GM19372 (cell line): ENCODE data around the gene PPP2R2C.
A peak's percentile ranks its signal among the peaks of the same experiment; 100 is the strongest.

ENCODE experiments used
- ATAC-seq: cut with Tn5 transposase; IDR thresholded peaks from one replicate; pipeline ENCODE4 v1.9.1; 2021; ENCODE audit warnings: mild to moderate bottlenecking, low read depth, moderate library complexity; ENCODE audit not compliant: unreplicated experiment

PPP2R2C gene

GRCh38 chr4:6296026-6296425 is 176.4 kb downstream of the PPP2R2C start:
- no peak for ATAC-seq

DNA sequence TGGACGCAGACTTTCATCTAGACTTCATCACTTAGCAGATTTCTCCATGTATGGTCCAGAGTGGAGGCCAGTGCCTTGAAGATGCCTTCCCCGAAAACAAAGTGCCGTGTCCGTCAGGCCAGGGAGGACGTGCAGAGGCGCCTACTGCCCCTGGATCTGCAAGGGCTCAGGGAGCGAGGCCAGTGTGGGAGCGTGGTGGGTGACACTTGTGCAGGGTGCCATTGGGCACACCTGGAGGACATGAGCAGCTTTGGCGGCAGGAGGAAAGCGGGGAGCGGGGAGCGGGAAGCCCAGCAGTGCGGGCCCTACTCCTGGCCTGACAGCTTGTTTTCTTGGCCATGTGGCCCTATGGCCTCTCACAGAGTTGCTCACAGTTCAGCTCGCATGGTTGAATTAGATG is 176.9 kb downstream of the PPP2R2C start:
- ATAC-seq, result no peak

DNA sequence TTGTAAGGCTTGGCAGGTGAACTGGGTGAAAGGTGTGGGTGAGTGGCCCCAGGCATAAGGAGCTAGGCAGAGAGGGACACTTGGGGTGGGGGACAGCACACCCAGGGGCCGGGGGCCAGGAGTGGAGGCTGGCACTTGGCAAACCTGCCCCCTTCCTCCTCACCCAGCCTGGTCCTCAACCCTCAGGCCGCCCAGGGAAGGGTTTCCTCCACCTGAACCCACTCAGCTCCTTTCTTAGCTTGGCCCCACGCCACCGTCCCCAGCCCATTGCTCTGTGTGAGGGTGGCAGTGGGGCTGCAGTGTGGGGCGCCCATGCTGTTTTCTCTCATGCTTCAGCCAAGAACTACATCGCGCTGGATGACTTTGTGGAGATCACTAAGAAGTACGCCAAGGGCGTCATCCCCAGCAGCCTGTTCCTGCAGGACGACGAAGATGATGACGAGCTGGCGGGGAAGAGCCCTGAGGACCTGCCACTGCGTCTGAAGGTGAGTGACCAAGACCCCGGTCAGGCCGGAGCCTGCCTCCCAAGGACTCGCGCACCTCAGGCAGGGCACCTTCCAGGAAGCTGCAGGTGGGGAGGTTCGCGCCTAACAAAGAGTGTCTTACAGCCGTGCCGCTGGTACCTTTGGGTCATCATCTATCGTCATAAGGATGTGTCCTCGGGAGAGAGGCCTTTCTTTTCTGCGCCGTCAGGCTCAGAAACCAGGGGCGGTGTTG is 177.6 kb downstream of the PPP2R2C start:
- no peak for ATAC-seq

GRCh38 chr4:6293661-6294060 is 178.8 kb downstream of the PPP2R2C start:
- ATAC-seq, result no peak

- no peak for ATAC-seq
Observed at GRCh38 chr4:6293097-6293445, 179.3 kb downstream of the PPP2R2C start.

DNA sequence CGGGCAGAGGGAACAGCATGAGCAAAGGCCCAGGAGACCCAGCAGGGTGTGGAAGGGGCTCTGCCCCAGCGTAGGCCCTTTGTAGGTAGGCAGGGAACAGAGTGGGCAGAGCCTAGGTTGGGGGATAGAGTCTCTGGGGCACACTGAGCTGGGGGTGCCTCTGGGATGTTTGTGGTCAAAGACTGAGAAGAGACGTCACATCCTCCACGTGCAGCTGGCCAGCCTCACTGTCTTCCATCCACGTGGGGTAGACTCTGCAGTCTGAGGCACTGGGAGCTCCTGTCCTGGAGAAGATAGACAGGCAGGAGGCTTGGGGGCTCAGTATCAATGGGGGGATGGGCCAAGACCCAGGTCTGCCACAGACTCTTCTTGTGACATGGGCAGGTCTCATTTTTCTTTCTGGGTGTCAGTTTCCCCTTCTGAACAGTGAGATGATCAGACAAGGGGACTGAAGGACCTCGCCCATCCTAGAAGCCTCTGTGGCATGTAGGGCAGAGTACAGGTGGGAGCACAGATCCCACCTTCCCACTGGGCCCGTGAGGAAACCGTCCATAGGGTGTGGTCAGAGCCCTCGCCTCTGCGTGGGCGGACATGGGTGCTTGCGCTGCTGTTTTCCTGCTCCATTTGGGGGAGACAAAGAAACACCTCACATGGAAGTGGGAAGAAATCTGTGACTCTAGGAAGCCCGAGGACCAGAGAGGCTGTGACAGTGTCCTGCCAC is 179.9 kb downstream of the PPP2R2C start:
- no peak for ATAC-seq

GRCh38 chr4:6291784-6292297 is 180.6 kb downstream of the PPP2R2C start:
- ATAC-seq, result no peak

GRCh38 chr4:6290769-6291547 is 181.5 kb downstream of the PPP2R2C start:
- no peak for ATAC-seq

DNA sequence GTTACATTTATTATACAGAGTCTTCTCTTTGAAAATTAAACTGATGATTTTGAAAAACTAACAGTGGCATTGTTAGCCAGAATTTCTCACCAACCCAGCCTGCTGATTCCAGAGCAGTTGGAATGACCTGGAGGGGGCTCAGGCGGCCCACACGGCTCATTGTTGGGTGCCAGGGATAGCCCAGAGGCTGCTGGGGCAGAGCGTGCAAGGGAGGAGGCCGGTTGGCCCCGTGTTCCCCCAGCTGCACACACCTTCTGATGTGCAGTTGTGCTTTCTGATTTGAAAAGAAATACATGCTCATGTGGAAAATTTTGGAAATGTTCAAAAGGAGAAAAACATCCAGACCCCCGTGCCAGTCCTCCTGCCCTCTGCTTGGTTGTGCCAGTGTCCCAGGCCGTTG is 182.2 kb downstream of the PPP2R2C start:
- no peak for ATAC-seq

DNA sequence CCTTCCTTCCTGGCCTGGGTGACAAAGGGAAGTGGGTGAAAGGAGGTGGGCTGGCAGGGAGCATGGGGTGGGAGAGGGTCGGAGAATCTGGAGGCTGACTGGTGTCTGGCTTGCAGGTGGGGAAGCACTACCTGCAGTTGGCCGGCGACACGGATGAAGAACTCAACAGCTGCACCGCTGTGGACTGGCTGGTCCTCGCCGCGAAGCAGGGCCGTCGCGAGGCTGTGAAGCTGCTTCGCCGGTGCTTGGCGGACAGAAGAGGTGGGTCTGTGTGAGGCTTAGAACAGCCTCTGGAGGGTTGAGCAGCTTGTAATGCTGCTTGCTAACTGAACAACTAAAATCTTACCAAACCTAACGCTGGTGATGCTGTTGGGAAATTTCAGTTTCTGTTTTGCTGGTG is 183.5 kb downstream of the PPP2R2C start:
- no peak for ATAC-seq

GRCh38 chr4:6288342-6288741 is 184.1 kb downstream of the PPP2R2C start:
- no peak for ATAC-seq

DNA sequence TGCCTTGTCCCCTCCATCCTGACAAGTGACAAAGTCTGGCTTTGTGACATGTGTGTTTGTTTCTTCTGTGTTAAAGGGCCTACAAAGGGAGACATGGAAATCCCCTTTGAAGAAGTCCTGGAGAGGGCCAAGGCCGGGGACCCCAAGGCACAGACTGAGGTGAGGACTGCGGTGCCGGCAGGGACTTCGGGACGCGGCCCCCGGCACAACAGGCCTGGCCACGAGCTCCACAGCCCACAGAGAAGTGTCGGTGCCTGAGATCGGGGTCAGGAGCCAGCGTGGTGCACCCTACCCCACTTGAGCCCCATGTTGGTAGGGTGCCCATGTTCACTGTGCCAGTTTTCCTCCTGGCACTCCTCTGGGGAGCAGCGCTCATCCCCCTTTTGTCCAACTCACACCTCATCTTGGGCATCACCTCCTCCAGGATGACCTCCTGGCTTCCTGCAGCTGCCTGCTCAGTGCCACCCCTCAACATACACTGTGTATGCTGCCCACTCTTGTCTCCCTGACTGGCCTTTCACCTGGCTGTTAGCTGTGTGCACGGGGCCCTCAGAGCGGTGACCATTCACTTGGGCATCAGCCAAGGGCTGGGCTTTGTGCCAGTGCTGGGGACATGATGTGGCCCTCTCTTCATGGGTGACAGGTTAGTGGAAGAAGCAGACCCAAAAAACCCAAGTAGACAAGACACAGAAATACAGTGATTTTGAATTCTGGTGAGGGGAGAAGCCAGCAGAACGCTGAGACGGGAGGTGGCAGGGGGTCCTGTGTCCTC is 185.2 kb downstream of the PPP2R2C start:
- ATAC-seq, result no peak

GRCh38 chr4:6283282-6283681 is 189.1 kb downstream of the PPP2R2C start:
- no peak for ATAC-seq

DNA sequence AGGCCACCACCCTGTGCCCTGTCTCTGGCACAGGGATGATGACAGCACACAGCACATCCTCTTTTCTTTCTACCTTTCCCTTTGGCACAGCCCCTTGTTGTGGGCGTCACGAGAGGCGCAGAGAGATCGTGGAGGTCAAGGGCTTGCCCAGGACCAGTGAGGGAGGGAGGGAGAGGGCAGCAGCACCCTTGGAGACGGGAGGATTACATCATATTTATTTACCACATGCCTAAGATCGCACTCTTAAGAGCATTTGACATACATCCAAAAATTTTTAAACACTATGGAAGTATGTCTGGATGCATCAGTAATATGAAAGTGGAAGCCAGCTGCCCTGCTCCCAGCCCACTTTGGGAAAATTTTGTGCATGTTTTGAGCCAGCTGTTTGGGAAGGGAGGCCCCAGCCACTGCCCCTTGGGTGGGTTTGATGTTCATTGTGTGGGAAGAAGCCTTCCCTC is 190.1 kb downstream of the PPP2R2C start:
- no peak for ATAC-seq

DNA sequence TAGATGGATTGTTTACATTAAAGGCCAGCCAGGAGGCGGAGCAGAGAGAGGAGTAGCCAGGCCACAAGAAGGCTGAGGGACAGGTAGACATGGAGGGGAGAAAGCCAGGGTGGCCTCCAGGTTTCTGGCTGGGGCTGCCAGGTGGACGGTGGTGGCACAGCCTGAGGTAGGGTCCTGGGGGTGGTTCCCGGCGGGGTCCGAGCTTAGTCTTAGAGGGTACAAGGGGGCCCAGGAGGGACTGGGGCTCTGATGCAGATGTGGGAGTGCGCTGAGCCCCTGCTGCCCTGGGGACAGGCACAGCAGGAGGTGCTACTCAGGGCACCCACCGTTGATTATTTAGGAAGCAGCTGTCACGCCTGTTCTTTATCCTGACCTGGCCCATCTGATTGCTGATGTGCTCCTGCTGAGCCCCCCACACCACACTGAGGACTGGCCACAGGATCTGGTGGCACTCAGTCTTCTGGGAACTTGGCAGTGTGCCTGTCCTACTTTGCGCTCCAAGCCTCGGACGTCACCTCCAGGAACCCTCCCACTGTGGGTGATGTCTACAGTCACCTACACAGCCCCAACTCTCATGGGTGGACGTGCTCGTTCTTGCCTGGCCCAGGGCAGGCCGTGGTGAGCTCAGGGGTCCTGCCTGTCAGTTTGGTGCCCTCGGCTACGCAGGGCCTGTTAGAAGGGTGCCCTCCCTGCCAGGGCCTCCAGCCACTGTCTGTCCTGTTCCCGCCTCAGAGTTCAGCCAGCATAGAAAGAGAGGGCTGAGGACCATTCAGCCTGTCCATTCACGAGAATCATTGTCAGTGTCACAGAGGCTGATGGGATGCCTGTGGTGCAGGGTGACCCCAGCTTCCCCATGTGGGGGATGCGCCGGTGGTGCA is 190.7 kb downstream of the PPP2R2C start:
- no peak for ATAC-seq

DNA sequence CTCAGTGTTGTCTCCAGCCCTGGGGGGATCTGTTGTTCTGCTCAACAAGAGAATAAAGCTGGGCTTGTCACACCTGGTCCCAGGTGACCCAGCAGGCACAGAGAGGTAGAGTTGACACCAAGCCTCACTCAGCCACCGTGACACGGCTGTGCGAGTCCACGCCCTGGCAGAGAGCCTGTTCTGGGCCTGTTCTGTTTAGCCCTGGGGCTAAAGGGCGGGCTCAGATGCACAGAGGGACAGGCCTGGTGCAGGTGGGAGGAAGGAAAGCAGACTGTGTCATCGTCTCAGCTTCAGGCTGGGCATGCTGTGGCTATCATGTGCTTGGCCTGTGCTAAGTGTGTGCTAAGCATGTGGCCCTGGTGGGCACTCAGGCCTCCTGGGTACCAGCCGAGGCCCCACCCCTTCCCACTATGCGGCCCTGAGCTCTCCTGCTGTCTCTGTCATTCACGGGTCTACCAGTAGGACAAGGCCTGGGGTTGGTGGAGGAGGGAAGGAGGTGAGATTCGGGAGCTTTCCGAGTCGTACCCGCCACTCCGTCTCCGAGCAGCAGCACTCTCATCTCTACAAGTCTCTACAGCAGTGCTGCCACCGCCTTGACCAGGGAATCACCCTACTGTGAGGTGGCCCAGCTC is 191.9 kb downstream of the PPP2R2C start:
- no peak for ATAC-seq

DNA sequence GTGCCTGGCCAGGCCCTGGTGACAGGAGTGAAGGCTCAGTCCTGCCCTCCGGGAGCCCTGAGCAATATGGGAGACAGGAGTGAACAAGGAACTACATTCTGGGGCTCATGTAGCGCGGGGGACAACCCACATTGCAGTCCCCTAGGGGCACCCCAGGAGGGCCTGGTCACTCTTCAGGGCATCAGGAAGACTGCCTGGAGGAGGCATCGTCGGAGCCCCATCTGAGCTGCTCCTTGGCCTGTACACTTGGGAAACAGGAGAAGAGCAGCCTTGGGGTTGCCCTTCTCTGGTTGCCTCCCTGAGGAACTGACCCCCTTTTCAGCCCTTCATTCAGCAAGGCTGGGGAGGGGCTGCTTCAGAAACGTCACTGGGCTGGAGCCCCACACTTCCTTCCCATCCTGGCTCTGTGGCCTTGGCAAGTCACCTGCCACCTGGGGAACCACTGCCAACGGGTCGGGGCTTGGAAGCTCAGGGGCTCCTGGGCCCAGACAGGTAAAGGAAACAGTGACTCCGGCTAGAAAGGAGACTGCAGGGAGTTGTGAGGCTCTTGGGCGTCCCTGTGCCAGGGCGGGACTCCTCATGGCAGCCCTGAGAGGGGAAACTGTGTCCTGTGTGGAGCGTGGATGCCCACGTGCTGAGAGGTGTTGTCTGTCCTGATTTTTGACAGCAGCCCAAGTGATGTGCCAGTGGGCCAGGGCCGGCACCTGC is 192.7 kb downstream of the PPP2R2C start:
- ATAC-seq, result no peak

DNA sequence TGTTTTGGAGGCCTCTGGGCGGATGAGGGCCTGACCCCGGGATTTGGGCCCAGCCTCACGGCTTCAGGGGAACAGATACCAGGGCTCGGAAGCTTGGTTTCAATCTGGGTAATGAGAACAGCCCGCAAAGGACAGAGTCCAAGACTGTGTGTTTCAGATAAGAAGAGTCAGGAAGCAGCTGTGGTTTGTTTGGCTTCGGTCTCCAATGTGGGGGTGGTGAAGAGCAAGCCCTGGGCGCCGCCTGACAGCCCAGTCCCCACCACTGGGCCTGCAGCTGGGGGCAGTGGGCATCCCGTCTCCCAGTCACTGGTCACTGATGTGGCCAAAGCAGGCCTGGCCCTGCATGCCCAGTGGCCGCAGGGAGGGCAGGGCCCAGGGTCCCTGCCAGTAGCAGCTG is 193.6 kb downstream of the PPP2R2C start:
- peak; percentile 84 for ATAC-seq
